Anterior cingulate cortex (tissue), 58 donors: Measurements from ENCODE around the gene MCCC1.
A peak's percentile ranks its signal among the peaks of the same experiment; 100 is the strongest.
"Not testable (repeated sequence)": the region's sequence is repeated elsewhere in the genome, so short reads cannot be mapped to it uniquely, and the experiment has no call there.

Experiments used
- DNase-seq, 58 donors: peaks; one replicate each; lab custom pipeline; 2025; lab: John Stamatoyannopoulos, UW

MCCC1 gene

GRCh38 chr3:182993486-182994201, 105.7 kb downstream of the MCCC1 start:
- DNase-seq: not testable (repeated sequence)

- no peak for DNase-seq
These were observed 109.7 kb downstream of the MCCC1 start for GRCh38 chr3:182989566-182989965.

- DNase-seq: no peak
These were observed 113.3 kb downstream of the MCCC1 start for GRCh38 chr3:182986021-182986420.

- no peak for DNase-seq
These were observed 115.4 kb downstream of the MCCC1 start for GRCh38 chr3:182983876-182984275.

- peak in 9 of 58 donors; percentile 9 to 52 (median 33) for DNase-seq
These were observed 118.3 kb downstream of the MCCC1 start for GRCh38 chr3:182981038-182981380.

DNA sequence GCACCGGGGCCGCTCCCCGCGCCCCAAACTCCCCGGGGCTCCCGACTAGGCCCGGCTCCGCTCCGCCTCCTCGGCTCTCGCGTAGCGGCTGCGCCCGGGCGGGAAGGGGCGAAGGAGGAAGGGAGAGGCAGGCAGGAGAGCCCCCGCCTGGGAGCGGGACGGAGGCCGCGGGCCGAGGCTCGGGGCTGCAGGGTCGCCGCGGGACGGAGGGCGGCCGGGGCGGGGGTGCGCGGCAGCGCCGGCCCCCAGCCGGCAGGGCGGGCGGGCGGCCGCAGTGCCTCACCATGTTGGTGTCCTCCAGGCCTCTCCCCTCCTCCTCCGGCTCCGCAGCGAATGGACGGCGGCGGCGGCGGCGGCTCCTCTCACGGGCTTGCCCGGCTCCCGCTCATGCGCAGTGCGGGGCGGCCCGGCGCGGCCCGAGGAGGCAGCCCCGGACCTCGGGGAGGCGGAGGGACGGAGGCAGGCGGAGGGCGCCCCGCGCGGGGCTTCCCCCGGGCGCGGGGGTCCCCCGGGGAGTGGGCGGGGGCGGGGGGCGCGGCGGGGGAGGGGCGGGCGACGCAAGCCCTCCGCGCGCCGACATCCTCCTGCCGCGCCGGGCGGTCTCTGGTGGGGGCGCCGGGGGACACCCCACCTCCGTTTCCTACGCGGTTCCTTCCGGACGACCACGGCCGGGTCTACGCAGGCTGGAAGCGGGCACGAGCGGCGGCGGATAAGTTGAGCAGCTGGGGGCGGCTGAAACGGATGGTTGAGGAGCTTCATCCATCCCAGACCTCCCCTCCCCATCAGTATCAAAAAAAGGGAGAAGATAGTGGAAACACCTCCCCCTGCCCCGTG, 118.9 kb downstream of the MCCC1 start, which contains the start of gene DCUN1D1:
DCUN1D1 (minus strand) TSS at position 335 of the 834 bp plus-strand sequence; CDS start at position 286, 49 bp downstream.
- DNase-seq: peak in 57 of 58 donors; percentile 26 to 91 (median 80)

DNA sequence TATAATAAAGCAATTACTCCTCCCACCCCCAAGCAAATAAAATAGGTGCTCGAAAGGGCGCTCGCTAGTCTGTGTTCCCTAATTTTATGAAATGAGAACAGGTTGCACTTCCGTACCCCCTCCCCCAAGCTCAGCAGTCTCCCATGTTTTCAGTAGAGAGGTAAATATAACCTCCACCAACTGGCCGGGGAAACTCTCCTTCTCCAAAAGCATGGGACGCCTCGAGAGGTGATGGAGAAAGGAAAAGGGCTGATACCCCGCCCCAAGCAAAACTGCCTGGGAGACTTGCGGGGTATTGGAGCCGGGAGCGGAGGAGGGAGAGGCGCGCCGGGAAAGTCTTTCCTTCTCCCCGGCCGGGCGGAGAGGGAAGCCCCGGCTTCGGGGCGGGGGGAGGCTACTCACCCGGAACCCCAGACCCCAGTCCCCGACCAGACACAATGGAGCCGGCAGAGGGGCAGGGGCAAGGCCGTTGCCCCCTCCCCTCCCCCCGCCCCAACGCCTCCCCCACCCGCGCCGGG, 119.6 kb downstream of the MCCC1 start:
- DNase-seq: peak in 28 of 58 donors; percentile 13 to 62 (median 40)

- peak in 2 of 58 donors; percentile 2 to 16 for DNase-seq
These were observed 120.1 kb downstream of the MCCC1 start for GRCh38 chr3:182979103-182979673.

- DNase-seq: no peak
These were observed 120.9 kb downstream of the MCCC1 start for GRCh38 chr3:182978387-182978786.

DNA sequence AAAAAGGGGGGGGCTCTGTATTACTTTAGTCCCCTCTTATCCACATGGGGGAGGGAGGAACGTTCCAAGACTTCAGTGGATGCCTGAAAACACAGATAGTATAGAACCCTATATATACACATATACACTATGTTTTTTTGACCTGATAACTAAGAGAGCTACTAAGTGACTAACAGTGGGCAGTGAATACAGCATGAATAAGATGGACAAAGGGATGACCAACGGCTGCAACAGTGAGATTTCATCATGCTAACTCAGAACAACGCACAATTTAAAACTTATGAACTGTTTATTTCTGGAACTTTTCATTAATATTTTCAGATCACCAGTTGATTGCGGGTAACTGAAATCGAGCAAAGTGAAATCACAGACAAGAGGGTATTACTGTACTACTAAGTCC, 126.2 kb downstream of the MCCC1 start:
- DNase-seq: no peak

DNA sequence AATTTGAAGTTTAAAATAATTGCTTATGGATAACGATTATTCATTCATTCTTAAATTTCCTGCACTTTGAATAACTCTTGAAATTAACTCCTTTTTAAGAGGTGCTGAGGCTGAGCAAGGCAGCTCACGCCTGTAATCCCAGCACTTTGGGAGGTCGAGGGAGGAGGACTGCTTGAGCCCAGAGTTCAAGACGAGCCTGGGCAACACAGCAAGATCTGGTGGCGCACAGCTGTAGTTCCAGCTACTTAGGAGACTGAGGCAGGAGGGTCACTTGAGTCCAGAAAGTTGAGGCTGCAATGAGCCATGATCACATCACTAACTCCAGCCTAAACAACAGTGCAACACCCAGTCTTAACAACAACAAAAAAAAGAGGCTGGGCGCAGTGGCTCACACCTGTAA, 126.9 kb downstream of the MCCC1 start:
- no peak for DNase-seq

- DNase-seq: no peak
These were observed 127.7 kb downstream of the MCCC1 start for GRCh38 chr3:182971637-182972036.

- no peak for DNase-seq
These were observed 128.4 kb downstream of the MCCC1 start for GRCh38 chr3:182970811-182971418.

DNA sequence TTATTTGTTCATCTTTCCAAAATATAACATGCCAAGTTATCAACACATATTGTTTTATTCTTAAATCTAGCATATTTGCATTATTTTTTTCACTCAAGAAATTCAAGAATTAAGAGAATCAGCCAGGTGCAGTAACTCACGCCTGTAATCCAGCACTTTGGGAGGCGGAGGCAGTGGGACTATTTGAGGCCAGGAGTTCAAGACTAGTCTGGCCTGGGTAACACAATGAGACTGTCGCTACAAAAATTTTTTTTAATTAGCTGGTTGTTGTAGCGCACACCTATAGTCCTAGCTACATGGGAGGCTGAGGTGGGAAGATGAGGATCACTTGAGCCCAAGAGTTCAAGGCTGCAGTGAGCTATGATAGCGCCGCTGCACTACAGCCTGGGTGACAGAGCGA, 129.4 kb downstream of the MCCC1 start:
- DNase-seq: no peak

DNA sequence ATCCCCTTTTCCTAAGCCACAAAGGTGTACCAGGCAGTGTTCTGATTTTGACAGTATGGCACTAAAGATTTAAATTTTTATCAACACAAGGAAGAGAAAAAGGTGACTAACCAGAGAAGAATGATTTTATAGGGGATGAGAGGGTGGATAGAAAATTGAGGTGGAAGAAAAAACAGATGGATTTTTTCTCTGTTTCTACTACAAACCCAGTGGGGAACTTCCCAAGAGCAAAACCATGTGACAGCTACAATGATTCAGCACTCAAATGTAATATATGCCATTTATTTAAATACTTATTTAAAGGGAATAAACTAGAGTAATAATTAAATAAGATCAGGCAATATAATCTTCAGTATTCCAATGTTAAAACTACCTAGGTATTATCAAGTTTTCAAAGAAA, 130.0 kb downstream of the MCCC1 start:
- DNase-seq: no peak

DNA sequence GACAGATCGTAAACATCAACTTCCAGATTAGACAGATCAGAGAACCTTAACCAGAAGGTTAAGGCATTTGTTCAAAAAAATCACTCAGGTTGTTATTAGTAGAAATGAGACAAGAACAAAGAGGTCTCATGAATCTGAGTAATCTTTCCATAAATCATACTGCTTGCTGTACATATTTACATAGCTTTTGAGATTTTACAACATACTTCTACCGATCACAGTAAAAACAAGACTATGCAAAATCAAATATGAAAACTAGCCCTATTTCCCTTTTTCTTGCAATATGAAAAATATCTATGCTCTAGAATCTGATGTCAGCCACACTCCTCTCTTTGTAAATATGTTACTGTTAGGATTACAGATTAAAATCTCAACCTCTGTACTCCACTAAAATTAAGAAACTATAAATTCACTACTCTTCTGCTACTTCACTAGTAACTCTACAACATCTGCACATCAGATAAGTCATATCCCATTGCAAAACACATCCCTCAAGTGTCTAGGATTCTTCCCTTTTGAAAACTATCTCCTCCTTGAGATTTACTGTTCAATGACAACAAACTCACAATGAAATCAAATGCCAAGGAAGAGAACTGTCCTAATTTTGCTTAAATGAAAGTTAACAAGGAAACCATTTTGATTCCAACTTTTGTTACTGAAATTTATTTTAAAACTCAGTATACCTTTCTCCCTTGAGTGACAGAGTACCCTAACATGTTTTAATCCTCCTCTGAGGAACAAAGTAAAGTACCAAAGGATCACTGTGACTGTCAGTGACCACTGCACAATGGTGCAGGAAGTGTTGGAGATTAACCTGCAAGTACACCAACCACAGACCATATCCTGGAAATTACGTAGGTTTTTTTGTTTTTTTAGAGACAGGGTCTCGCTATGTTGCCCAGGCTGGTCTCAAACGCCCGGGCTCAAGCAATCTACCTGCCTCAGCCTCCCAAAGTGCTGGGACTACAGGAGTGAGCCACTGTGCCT, 131.8 kb downstream of the MCCC1 start:
- no peak for DNase-seq

GRCh38 chr3:182965861-182966366, 133.4 kb downstream of the MCCC1 start:
- DNase-seq: no peak
